C4-2B (cell line): Measurements from ENCODE around the gene MAN1A1.

Experiments used
- ZFX ChIP-seq: fragments of 450-650 bp; IDR thresholded peaks from 2 replicates; pipeline ENCODE4 v1.6.1; 2017
- TF ChIP-seq, protein P1 (sequence below): fragments of 450-650 bp; conservative IDR thresholded peaks from 2 replicates; pipeline ENCODE4 v1.5.1; 2017; ENCODE audit warnings: mild to moderate bottlenecking

DNA sequence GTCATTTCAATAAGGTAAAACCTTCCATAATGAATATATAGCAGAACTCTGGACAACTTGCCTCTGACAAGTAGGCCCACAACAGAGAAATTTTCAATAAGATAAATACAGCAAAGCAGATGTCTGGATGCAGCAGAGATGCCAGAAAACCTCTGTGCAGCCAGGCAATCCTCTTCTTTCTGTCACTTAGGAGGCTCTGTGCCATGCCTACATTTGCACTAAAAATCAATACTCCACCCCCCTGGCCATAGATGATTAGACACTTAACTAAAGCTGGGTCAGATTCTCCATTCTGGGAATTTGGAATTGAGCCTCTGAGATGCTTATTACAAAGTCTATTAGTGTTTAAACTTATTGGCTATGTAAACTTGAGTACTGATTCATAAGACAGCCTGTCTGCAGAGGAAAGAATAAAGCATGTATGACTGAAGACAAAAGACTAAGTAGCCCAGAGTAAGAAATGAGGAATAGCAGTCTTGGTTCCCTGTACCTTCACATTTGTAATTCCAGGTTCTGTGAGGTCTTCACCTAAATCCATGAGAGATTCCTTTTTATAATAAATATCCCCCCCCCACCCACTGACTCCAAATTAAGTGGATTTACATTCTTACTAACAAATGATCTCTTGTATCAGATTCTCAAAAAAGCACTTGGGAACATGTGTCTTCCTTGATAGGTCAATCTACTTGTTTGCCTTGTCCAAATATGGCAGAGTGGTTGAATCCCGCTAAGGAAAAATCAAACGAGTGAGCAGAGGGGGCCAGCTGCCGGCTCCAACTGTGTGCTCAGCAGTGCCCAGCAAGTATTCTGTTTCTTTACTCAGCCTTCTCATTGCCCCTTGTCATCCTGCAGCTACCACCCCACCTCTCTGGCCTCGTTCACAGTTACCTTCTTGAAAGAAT lies 20.4 kb downstream of the MAN1A1 start:
- TF ChIP-seq, protein P1, sequence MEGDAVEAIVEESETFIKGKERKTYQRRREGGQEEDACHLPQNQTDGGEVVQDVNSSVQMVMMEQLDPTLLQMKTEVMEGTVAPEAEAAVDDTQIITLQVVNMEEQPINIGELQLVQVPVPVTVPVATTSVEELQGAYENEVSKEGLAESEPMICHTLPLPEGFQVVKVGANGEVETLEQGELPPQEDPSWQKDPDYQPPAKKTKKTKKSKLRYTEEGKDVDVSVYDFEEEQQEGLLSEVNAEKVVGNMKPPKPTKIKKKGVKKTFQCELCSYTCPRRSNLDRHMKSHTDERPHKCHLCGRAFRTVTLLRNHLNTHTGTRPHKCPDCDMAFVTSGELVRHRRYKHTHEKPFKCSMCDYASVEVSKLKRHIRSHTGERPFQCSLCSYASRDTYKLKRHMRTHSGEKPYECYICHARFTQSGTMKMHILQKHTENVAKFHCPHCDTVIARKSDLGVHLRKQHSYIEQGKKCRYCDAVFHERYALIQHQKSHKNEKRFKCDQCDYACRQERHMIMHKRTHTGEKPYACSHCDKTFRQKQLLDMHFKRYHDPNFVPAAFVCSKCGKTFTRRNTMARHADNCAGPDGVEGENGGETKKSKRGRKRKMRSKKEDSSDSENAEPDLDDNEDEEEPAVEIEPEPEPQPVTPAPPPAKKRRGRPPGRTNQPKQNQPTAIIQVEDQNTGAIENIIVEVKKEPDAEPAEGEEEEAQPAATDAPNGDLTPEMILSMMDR = no peak
- TF ChIP-seq ZFX = no peak
